Suppressor macrophage (primary cell): ENCODE data around the gene ZGRF1.
"Not testable (repeated sequence)": the region's sequence is repeated elsewhere in the genome, so short reads cannot be mapped to it uniquely, and the experiment has no call there.

ENCODE experiments used
- DNase-seq, 4 experiments: peaks; one replicate each; pipeline ENCODE4 v3.0.0-alpha.2; 2020 to 2022
- total RNA-seq, 17 experiments: gene quantifications; one replicate each; lab custom pipeline; 2026; ENCODE audit warnings: mixed read lengths in 6 of 17, inconsistent platforms in 3 of 17; lab: John Stamatoyannopoulos, UW

The ZGRF1 gene
- 3.4 to 38.1 (median 14.3) reads per million in 17 experiments for total RNA-seq

- DNase-seq = peak; percentile 99 to 100 (median 99)
These were observed at the start of gene ZGRF1, which contains the start of gene LARP7 for GRCh38 chr4:112636688-112637551. Gene ZGRF1 (minus strand): TSS chr4:112636909. CDS start chr4:112633176, 3,733 bp downstream. Gene LARP7 (plus strand): TSS chr4:112637143. CDS start chr4:112644670, 7,527 bp downstream.

GRCh38 chr4:112680996-112681395, 44.3 kb upstream of the ZGRF1 start:
- no peak for DNase-seq

GRCh38 chr4:112677519-112678091, 40.9 kb upstream of the ZGRF1 start:
- no peak for DNase-seq

GRCh38 chr4:112674376-112674775, 37.7 kb upstream of the ZGRF1 start:
- DNase-seq = no peak

- DNase-seq = no peak
These were observed 37.0 kb upstream of the ZGRF1 start for GRCh38 chr4:112673686-112674085.

- no peak for DNase-seq
These were observed 36.4 kb upstream of the ZGRF1 start for GRCh38 chr4:112673076-112673475.

- no peak for DNase-seq
These were observed 31.4 kb upstream of the ZGRF1 start for GRCh38 chr4:112668131-112668530.

- no peak for DNase-seq
These were observed 27.9 kb upstream of the ZGRF1 start for GRCh38 chr4:112664611-112665010.

GRCh38 chr4:112656115-112656514, 19.4 kb upstream of the ZGRF1 start:
- DNase-seq = not testable (repeated sequence)

- no peak for DNase-seq
These were observed 18.6 kb upstream of the ZGRF1 start for GRCh38 chr4:112655270-112655669.

- no peak for DNase-seq
These were observed 15.5 kb upstream of the ZGRF1 start for GRCh38 chr4:112652216-112652615.

GRCh38 chr4:112651641-112652040, 14.9 kb upstream of the ZGRF1 start:
- no peak for DNase-seq

GRCh38 chr4:112650332-112650731, 13.6 kb upstream of the ZGRF1 start:
- DNase-seq = no peak

GRCh38 chr4:112649055-112649408, 12.3 kb upstream of the ZGRF1 start:
- no peak for DNase-seq

GRCh38 chr4:112648263-112649054, 11.8 kb upstream of the ZGRF1 start:
- no peak for DNase-seq

GRCh38 chr4:112647785-112648184, 11.1 kb upstream of the ZGRF1 start:
- DNase-seq = peak in 2 of 4 experiments; percentile 1 to 3

- no peak for DNase-seq
These were observed 10.2 kb upstream of the ZGRF1 start for GRCh38 chr4:112646632-112647537.

- DNase-seq = no peak
These were observed 9.0 kb upstream of the ZGRF1 start for GRCh38 chr4:112645541-112646329.

GRCh38 chr4:112644595-112645535, 8.2 kb upstream of the ZGRF1 start:
- DNase-seq = not testable (repeated sequence)

- DNase-seq = no peak
These were observed 5.8 kb upstream of the ZGRF1 start for GRCh38 chr4:112642526-112642925.
